GM18861 (cell line): ENCODE measurements around the gene VASN.
"Not testable (repeated sequence)": the region's sequence is repeated elsewhere in the genome, so short reads cannot be mapped to it uniquely, and the experiment has no call there.

Experiments used
- ATAC-seq: cut with Tn5 transposase; IDR thresholded peaks from one replicate; pipeline ENCODE4 v1.9.1; 2021; ENCODE audit not compliant: unreplicated experiment

Gene VASN

DNA sequence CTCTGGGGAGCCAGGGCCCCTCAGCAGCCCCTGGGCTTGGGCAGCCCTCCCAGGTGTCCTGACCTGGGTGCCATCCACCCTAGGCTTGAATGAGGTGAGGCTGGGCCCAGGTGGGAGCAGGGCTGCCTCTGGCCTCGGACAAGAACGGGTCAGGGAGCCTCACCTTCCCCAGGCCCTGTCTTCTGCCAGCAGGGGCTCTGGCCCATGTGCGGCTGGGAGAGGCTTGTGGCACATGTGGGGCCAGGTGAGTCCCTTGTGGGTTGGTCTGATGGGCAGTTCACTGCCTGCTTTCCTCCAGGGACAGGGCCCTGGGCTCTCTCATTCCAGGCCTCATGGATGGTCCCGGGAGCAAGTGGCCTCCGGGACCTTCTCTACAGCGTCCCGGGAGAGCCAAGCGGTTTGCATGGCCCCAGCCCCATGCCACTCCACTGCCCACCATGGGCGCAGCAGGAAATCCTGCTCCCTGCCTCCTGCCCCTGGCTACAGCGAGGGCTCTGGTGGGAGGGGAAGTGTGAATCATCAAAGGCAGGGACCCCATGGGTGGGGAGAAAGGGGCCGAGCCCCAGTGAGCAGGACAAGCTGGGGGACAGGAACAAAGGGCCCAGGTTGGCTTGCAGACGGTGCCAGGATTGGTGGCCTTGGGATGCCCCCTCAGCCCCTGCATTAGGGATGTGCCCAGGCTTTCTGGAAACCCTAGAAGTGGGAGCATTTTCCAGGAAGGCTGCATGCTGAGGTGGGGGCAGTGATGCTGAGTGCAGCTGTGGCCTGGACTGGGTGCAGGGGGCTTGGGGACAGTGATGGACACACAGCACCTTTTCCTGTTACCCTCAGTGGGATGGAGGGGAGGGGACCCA, 12.2 kb downstream of the VASN start:
- no peak for ATAC-seq

- ATAC-seq, result no peak
These were observed 12.9 kb downstream of the VASN start for GRCh38 chr16:4384509-4384942.

GRCh38 chr16:4385066-4385788, 13.6 kb downstream of the VASN start:
- ATAC-seq, result no peak

GRCh38 chr16:4385789-4386450, 14.3 kb downstream of the VASN start:
- ATAC-seq, result no peak

DNA sequence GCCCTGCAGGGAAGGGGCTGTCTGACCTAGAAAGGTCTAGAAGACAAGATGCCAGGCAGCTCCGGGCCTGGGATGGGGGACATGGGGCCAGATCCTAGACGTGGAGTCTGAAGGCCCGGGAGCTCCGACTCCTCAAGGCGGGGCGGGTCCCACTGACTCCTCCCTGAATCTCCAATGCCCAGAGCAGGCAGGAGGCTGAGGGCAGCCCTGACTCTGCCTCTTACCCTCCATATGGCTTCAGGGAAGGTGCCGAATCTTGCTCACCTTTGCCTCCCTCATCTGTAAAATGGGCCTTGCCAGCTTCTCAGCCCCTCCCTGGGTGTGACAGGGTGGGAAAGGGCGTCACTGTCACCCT, 14.8 kb downstream of the VASN start:
- no peak for ATAC-seq

GRCh38 chr16:4386951-4387565, 15.4 kb downstream of the VASN start:
- ATAC-seq, result no peak

DNA sequence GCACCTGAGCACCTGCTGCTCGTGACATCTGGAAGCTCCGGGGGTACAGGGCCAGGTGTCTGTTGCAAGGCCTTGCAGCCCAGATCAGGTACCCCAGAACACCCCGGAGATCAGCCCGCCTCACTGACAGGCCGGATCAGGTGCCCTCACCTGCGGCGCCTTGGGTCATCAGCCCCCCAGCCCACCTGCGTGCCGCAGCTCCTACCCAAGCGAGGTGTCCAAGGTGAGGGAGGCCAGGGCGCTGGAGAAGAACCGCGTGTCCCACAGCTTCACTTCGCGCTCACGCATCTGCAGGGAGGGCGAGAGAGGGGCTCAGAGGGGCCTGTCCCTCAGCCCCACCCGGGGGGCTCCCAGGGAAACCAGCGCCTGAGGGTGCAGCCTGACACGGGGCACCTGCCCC, 16.1 kb downstream of the VASN start:
- ATAC-seq, result no peak

- ATAC-seq, result no peak
These were observed 16.8 kb downstream of the VASN start for GRCh38 chr16:4388271-4389021.

DNA sequence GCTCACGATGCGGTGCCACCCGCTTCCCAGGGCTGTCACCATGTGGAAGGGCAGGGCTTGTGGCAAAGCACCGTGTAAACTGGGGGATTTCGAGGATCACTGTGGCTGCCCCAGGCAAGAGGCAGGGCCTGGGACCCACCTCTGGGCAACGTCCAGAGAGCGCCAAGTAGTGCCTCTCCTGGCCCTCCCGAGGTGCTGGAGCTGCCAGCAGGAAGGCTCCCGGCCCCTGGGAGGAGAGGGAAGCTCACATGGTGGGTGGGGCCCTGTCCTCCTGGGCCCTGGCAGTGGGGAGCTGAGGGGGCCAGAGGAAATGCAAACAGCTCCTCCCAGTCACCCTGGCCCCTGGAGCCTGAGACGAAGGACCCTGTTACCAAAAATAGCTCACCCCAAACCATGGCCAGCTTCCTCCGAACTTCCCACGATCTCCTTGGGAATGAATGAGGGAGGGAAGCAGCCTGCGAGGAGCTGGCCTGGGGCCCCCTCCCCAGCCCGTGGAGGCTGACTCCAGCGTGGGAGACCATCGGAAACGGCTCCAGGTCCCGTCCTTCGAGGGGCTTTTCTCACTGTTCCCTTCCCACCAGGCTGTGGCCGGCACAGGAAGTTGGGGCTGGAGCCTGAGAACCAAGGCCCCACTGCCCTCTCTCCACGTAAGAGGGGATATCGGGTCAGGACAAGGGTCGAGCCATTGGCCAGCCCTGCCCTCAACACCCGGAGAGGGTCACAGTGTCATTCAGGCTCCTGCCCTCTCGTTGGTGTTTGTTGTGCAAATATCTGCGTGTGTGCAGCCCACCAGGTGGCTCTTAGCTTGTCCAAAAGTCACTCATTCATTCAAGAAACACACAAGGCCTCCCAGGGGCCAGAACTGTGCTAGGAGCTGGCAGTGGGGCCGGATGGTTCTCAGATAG, 17.7 kb downstream of the VASN start:
- no peak for ATAC-seq

GRCh38 chr16:4390266-4391260, 18.9 kb downstream of the VASN start:
- no peak for ATAC-seq

- no peak for ATAC-seq
These were observed 20.2 kb downstream of the VASN start for GRCh38 chr16:4391631-4392381.

- ATAC-seq, result no peak
These were observed 21.0 kb downstream of the VASN start for GRCh38 chr16:4392382-4393239.

DNA sequence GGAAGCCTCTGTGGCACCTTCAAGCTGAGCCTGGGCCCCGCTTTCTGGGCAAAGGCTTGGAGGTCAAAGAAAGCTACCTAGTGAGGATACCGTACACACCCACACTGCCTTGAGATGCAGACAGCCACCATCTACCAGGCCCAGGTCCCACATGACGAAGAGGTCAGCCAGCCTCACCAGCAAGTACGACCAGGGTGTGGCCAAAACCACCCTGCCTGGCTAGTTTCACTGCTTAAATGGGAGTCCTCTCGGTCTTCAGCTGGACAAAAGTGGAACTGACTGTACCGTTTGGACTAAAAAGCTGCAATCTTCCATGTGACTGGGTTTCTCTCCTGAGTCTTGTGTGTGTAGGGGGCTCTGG, 21.6 kb downstream of the VASN start:
- ATAC-seq, result no peak

DNA sequence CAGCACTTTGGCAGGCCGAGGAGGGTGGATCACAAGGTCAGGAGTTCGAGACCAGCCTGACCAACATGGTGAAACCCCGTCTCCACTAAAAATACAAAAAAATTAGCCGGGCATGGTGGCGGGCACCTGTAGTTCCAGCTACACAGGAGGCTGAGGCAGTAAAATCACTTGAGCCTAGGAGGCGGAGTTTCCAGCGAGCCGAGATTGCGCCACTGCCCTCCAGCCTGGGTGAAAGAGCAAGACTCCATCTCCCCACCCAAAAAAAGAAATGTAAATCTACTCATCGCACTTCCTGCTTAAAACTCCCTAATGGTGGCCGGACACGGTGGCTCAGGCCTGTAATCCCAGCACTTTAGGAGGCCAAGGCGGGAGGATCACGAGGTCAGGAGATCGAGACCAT, 22.2 kb downstream of the VASN start:
- not testable (repeated sequence) for ATAC-seq

DNA sequence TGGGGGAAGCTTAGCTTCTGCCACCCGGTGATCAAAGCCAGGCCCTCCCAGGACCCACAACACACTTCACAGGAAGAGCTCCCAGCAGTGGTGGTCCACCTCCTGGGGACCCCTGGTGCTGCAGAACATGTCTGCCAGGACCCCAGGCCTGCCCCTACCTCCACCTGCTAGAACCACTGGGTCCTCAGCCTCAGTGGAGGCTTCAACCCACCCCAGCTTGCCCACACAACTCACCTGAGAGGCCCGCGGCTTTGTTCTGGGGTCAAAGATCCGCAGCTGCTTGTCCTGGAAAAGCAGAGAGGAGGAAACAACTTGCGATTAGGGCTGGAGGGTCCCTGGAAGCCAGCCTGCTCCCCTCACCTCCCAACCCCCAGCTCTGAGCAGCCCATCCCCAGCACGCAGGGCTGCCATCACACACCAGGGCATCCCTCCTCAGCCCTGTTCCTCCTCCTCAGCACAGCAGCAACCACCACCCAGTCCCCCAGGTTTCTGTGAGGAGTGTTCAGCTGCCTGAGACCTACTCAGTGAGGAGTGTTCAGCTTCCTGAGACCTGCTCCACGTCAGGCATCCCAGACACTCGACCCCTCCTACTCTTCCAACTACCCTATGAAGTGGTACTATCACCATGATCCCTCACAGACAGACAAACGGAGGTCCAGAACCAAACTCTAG, 23.5 kb downstream of the VASN start:
- no peak for ATAC-seq

DNA sequence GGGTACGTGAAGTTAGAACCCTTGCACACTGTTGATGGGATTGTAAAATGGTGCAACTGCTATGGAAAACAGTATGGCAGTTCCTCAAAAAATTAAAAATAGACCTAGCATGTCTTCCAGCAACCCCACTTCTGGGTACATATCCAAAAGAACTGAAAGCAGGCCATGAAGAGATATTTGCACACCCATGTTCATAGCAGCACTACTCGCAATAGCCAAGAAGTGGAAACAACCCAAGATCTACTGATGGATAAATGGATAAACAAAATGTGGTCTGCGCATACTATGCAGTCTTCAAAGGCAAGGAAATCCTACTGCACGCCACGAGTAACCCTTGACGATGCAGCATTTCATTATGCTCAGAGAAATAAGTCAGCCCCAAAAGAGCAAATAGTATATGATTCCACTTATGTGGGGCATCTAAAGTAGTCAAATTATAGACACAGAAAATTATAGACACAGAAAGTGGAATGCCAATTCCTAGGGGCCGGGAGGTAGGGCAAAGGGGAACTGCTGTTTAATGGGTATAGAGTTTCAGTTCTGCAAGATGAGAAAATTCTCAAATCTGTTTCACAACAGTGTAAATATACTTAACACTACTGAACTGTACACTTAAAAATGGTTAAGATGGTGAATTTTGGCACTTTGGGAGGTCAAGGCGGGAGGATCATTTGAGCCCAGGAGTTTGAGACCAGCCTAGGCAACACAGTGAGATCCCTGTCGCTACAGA, 27.5 kb downstream of the VASN start:
- no peak for ATAC-seq
